IMR-90 (cell line): Measurements from ENCODE around the gene RGSL1. TPM values are rescaled to one million over a fixed set of nuclear protein-coding genes. Genes with fewer than 3 reads are reported as not detected.

Source experiments
- ATAC-seq: fragments of 200-7000 bp; cut with Tn5 transposase; 2 replicates; pipeline ENCODE4 v1.9.1; 2020; ENCODE audit warnings: low read depth, mild to moderate bottlenecking, moderate library complexity
- BruUV-seq: library from RNA; stranded (reverse); fragments of 400-500 nt; replicated peaks from 2 replicates; lab custom pipeline; 2021; lab: Mats Ljungman, UMichigan
- CTCF ChIA-PET: fragments of 300-600 bp; formaldehyde crosslinking; extraction: SDS; loops from one replicate; lab custom pipeline; 2021; ENCODE audit warnings: antibody characterized with exemption; lab: Yijun Ruan, JAX
- POLR2A ChIA-PET: fragments of 300-600 bp; sonication (Branson Sonifier 250); formaldehyde crosslinking; loops from one replicate; lab custom pipeline; 2022; ENCODE audit warnings: antibody characterized with exemption; ENCODE audit not compliant: unreplicated experiment; lab: Charles Lee
- DNase-seq: peaks from one replicate; pipeline ENCODE4 v3.0.0; 2013
- H2AFZ ChIP-seq: replicated peaks from 2 replicates; pipeline ENCODE3; 2013; ENCODE audit warnings: low read length, mild to moderate bottlenecking; ENCODE audit not compliant: poor library complexity
- H2AK5ac ChIP-seq: 2 replicates; pipeline ENCODE4 v1.6.1; 2013; ENCODE audit warnings: low read depth, low read length, inconsistent platforms
- H2AK9ac ChIP-seq: replicated peaks from 2 replicates; pipeline ENCODE3; 2013; ENCODE audit warnings: mild to moderate bottlenecking, low read depth, low read length, moderate library complexity; ENCODE audit not compliant: poor library complexity
- H2BK120ac ChIP-seq: 2 replicates; pipeline ENCODE4 v1.6.1; 2013; ENCODE audit warnings: low read depth, low read length, inconsistent platforms
- H2BK15ac ChIP-seq: 3 replicates; pipeline ENCODE4 v1.6.1; 2013; ENCODE audit warnings: low read depth, low read length, inconsistent platforms
- H2BK20ac ChIP-seq: 2 replicates; pipeline ENCODE4 v1.6.1; 2013; ENCODE audit warnings: low read depth, mild to moderate bottlenecking, inconsistent platforms, low read length, moderate library complexity
- H2BK5ac ChIP-seq: 2 replicates; pipeline ENCODE4 v1.6.1; 2013; ENCODE audit warnings: mild to moderate bottlenecking, low read depth, low read length, inconsistent platforms; ENCODE audit not compliant: poor library complexity, severe bottlenecking
- H3K14ac ChIP-seq: replicated peaks from 2 replicates; pipeline ENCODE4 v1.6.1; 2013; ENCODE audit warnings: low read depth, low read length, inconsistent platforms
- H3K18ac ChIP-seq: 2 replicates; pipeline ENCODE4 v1.6.1; 2013; ENCODE audit warnings: low read depth, low read length, control low read depth
- H3K23ac ChIP-seq: 2 replicates; pipeline ENCODE4 v1.6.1; 2013; ENCODE audit warnings: low read depth, low read length, inconsistent platforms
- H3K27ac ChIP-seq: 2 replicates; pipeline ENCODE4 v1.5.1; 2013; ENCODE audit warnings: mild to moderate bottlenecking, control low read depth, low read length; ENCODE audit not compliant: insufficient read depth
- H3K27me3 ChIP-seq: 2 replicates; pipeline ENCODE4 v1.6.1; 2013; ENCODE audit warnings: low read length; ENCODE audit not compliant: control insufficient read depth, insufficient read depth
- H3K36me3 ChIP-seq: 2 replicates; pipeline ENCODE4 v1.6.1; 2013; ENCODE audit warnings: low read length, mixed read lengths; ENCODE audit not compliant: control insufficient read depth, insufficient read depth
- H3K4ac ChIP-seq: 2 replicates; pipeline ENCODE4 v1.6.1; 2013; ENCODE audit warnings: low read depth, low read length, inconsistent platforms
- H3K4me1 ChIP-seq: 2 replicates; pipeline ENCODE4 v1.6.1; 2013; ENCODE audit warnings: low read length, mixed read lengths; ENCODE audit not compliant: control insufficient read depth, insufficient read depth
- H3K4me2 ChIP-seq: 2 replicates; pipeline ENCODE4 v1.6.1; 2013; ENCODE audit warnings: low read depth, mild to moderate bottlenecking, control low read depth, low read length, moderate library complexity
- H3K4me3 ChIP-seq: 2 replicates; pipeline ENCODE4 v1.5.1; 2013; ENCODE audit warnings: low read depth, mild to moderate bottlenecking, control low read depth, low read length, moderate library complexity; ENCODE audit not compliant: insufficient read depth
- H3K56ac ChIP-seq: 2 replicates; pipeline ENCODE4 v1.6.1; 2013; ENCODE audit warnings: low read length, inconsistent platforms; ENCODE audit not compliant: insufficient read depth; ENCODE audit errors: extremely low read depth
- H3K79me1 ChIP-seq, 2 experiments: 2 replicates each; pipeline ENCODE4 v1.6.1; 2013; ENCODE audit warnings: low read length in 2 of 2, inconsistent platforms in 1 of 2, low read depth in 1 of 2
- H3K9ac ChIP-seq: 2 replicates; pipeline ENCODE4 v1.6.1; 2013; ENCODE audit warnings: low read depth, low read length, control low read depth
- H3K9me1 ChIP-seq: 2 replicates; pipeline ENCODE4 v1.6.1; 2013; ENCODE audit warnings: low read length, inconsistent platforms; ENCODE audit not compliant: insufficient read depth
- H3K9me3 ChIP-seq: 2 replicates; pipeline ENCODE4 v1.6.1; 2013; ENCODE audit warnings: low read length; ENCODE audit not compliant: control insufficient read depth, insufficient read depth
- H4K20me1 ChIP-seq: 2 replicates; pipeline ENCODE4 v1.6.1; 2013; ENCODE audit warnings: low read length, inconsistent platforms; ENCODE audit not compliant: insufficient read depth
- H4K5ac ChIP-seq: 2 replicates; pipeline ENCODE4 v1.6.1; 2013; ENCODE audit warnings: mild to moderate bottlenecking, low read depth, low read length, control low read depth
- H4K8ac ChIP-seq, 2 experiments: 2 replicates each; pipeline ENCODE4 v1.6.1; 2013; ENCODE audit warnings: low read depth in 2 of 2, low read length in 2 of 2, control low read depth in 1 of 2, inconsistent platforms in 1 of 2
- H4K91ac ChIP-seq: 2 replicates; pipeline ENCODE4 v1.6.1; 2013; ENCODE audit warnings: low read depth, low read length, inconsistent platforms; ENCODE audit not compliant: insufficient read depth
- BHLHE40 ChIP-seq: fragments of 150-350 bp; IDR thresholded peaks from 2 replicates; pipeline ENCODE4 v1.6.1; 2016; ENCODE audit warnings: mild to moderate bottlenecking, low read depth, low read length
- CEBPB ChIP-seq: IDR thresholded peaks from 2 replicates; pipeline ENCODE4 v1.6.1; 2012; ENCODE audit warnings: low read depth, low read length, improper control_type of control experiment
- CHD1 ChIP-seq: IDR thresholded peaks from 2 replicates; pipeline ENCODE4 v1.6.1; 2012; ENCODE audit warnings: low read depth, low read length, improper control_type of control experiment
- CTCF ChIP-seq: conservative IDR thresholded peaks from 2 replicates; pipeline ENCODE4 v1.5.1; 2012; ENCODE audit warnings: mild to moderate bottlenecking, low read depth, low read length, improper control_type of control experiment
- ELK1 ChIP-seq: fragments of 150-350 bp; IDR thresholded peaks from 2 replicates; pipeline ENCODE4 v1.6.1; 2016; ENCODE audit warnings: low read depth, mild to moderate bottlenecking, low read length, moderate library complexity, borderline replicate concordance
- FOS ChIP-seq: fragments of 150-350 bp; IDR thresholded peaks from 2 replicates; pipeline ENCODE4 v1.6.1; 2016; ENCODE audit warnings: low read depth, low read length
- MAFK ChIP-seq: IDR thresholded peaks from 2 replicates; pipeline ENCODE4 v1.6.1; 2012; ENCODE audit warnings: low read depth, low read length, improper control_type of control experiment
- MAZ ChIP-seq: IDR thresholded peaks from 2 replicates; pipeline ENCODE4 v1.6.1; 2012; ENCODE audit warnings: low read depth, mild to moderate bottlenecking, low read length, improper control_type of control experiment, moderate library complexity, borderline replicate concordance
- MXI1 ChIP-seq: IDR thresholded peaks from 2 replicates; pipeline ENCODE4 v1.6.1; 2012; ENCODE audit warnings: low read depth, mild to moderate bottlenecking, low read length, moderate library complexity, borderline replicate concordance
- NFE2L2 ChIP-seq: fragments of 150-350 bp; IDR thresholded peaks from 2 replicates; pipeline ENCODE4 v1.6.1; 2016; ENCODE audit warnings: low read depth, mild to moderate bottlenecking, low read length
- POLR2A ChIP-seq: IDR thresholded peaks from 2 replicates; pipeline ENCODE4 v1.6.1; 2012; ENCODE audit warnings: mild to moderate bottlenecking, low read depth, low read length
- RAD21 ChIP-seq: IDR thresholded peaks from 2 replicates; pipeline ENCODE4 v1.6.1; 2012; ENCODE audit warnings: low read length, improper control_type of control experiment
- RFX5 ChIP-seq: IDR thresholded peaks from 2 replicates; pipeline ENCODE4 v1.8.0; 2012; ENCODE audit warnings: low read depth, mild to moderate bottlenecking, low read length, moderate library complexity
- SMC3 ChIP-seq: fragments of 150-350 bp; IDR thresholded peaks from 2 replicates; pipeline ENCODE4 v1.6.1; 2016; ENCODE audit warnings: low read depth, mild to moderate bottlenecking, antibody characterized with exemption, low read length, moderate library complexity
- WGBS, 2 experiments: methylation state at CpG; one replicate each; pipeline versions ENCODE4 v1.1.5 to v1.1.7; 2013; ENCODE audit warnings: missing lambda C conversion rate in 2 of 2; ENCODE audit not compliant: insufficient read length in 1 of 2; ENCODE audit errors: extremely low coverage in 2 of 2; 5-methylcytosine and 5-hydroxymethylcytosine counted together
- dilution Hi-C: fragments of 300-500 bp; cut with HindIII; formaldehyde crosslinking; loops from one replicate; pipeline ENCODE4 v1.14.3; 2018; ENCODE audit warnings: low sequenced_read_pairs; ENCODE audit not compliant: unreplicated experiment
- in situ Hi-C: fragments of 300-500 bp; cut with MboI; formaldehyde crosslinking; loops from 3 replicates; pipeline ENCODE4 v1.14.3; 2019; ENCODE audit warnings: low sequenced_read_pairs, inconsistent platforms, mixed read lengths
- intact Hi-C: fragments of 100-400 bp; cut with micrococcal nuclease; formaldehyde crosslinking; loops from 2 replicates; pipeline ENCODE4 v1.10.0; 2022
- polyA plus RNA-seq, 3 experiments: library from polyadenylated mRNA; depleted of rRNA; stranded (reverse); fragments of >200 nt; gene quantifications; 2 replicates each; pipeline ENCODE4 v1.2.3, GENCODE V29; 2012; ENCODE audit warnings: low replicate concordance in 1 of 3
- total RNA-seq: library from RNA; depleted of rRNA; stranded (reverse); fragments of >200 nt; gene quantifications from 2 replicates; pipeline ENCODE4 v1.2.3, GENCODE V29; 2012

The RGSL1 gene
- total and polyA plus RNA-seq, 2 of the 4 experiments (the other 2 are of a cell fraction): not detected

- dilution Hi-C loops: no loop called here
Measured at GRCh38 chr1:182603646-182604174, 153.8 kb downstream of the RGSL1 start.

More at GRCh38 chr1:182603646-182604174, 153.8 kb downstream of the RGSL1 start:
- H3K18ac ChIP-seq: no peak overlapping the region
- no peak overlapping the region for H4K5ac ChIP-seq
- TF ChIP-seq ELK1 (no peak), CEBPB (no peak), MAFK (no peak), RAD21 (no peak), MAZ (no peak), RFX5 (no peak), FOS (no peak), CHD1 (no peak), CTCF (no peak), BHLHE40 (no peak), POLR2A (no peak), SMC3 (no peak), NFE2L2 (no peak), MXI1 (no peak)
- DNase-seq (no peak), ATAC-seq (no peak; the same call in 1 of the 2 replicates)
- H4K91ac ChIP-seq: no peak overlapping the region
- no peak overlapping the region for H3K27ac ChIP-seq
- BruUV-seq: no TSS peak
- H3K27me3 ChIP-seq: peaks cover 13% of the 10 kb centered on the region
- H3K14ac ChIP-seq: no peak overlapping the region
- H2BK15ac ChIP-seq: no peak overlapping the region
- peaks cover 2% of the 10 kb centered on the region; the same call in 1 of the 2 replicates for H3K4me1 ChIP-seq
- no peak overlapping the region for H2BK5ac ChIP-seq
- H2AFZ ChIP-seq: peak overlapping the region; percentile 91
- no peak overlapping the region for H3K23ac ChIP-seq
- H3K4me2 ChIP-seq: peak overlapping the region; percentile 93
- 0% methylated on average over 1 of the region's 12 CpGs; no CpG with 5 or more reads in 1 of the 2 experiments for WGBS, 2 experiments
- CTCF ChIA-PET: interaction anchor here (1.0 to 1.3 kb wide), 4 partner anchors 8 to 183 kb away, joined by 4 to 8 read pairs (median 4); no protein-coding TSS in a partner anchor
- in situ Hi-C loops (no loop called here), intact Hi-C loops (loop anchor here (5.0 kb wide), 1 partner anchor 234 kb away; the partner anchor contains the start of gene DHX9)
- no peaks in the 10 kb centered on the region for H4K20me1 ChIP-seq
- H3K79me1 ChIP-seq: no peaks in the 10 kb centered on the region
- peak overlapping the region; percentile 25 for H3K4me3 ChIP-seq
- no peak overlapping the region for H2AK9ac ChIP-seq
- no peak overlapping the region for H3K56ac ChIP-seq
- POLR2A ChIA-PET: no interaction called here
- H3K9me3 ChIP-seq: no peaks in the 10 kb centered on the region
- H2BK20ac ChIP-seq: no peak overlapping the region
- no peaks in the 10 kb centered on the region for H3K9me1 ChIP-seq
- H2AK5ac ChIP-seq: no peak overlapping the region
- H2BK120ac ChIP-seq: no peak overlapping the region
- no peaks in the 10 kb centered on the region for H3K36me3 ChIP-seq
- H4K8ac ChIP-seq: no peak overlapping the region
- no peak overlapping the region for H3K9ac ChIP-seq
- H3K4ac ChIP-seq: no peak overlapping the region
